GM23338 (cell line): ENCODE measurements around the gene VPS72. TPM values are rescaled to one million over a fixed set of nuclear protein-coding genes. Genes with fewer than 3 reads are reported as not detected.

Experiments used
- ATAC-seq: fragments of 200-7000 bp; cut with Tn5 transposase; 3 replicates; pipeline ENCODE4 v1.9.1; 2020
- DNase-seq: peaks from one replicate; pipeline ENCODE4 v3.0.0-alpha.2; 2015; ENCODE audit warnings: low spot score
- H2AFZ ChIP-seq: fragments of 200-600 bp; sonication (generic); 2 replicates; pipeline ENCODE4 v1.8.0; 2016; ENCODE audit warnings: antibody characterized with exemption, mild to moderate bottlenecking, moderate library complexity
- H3F3A ChIP-seq: fragments of 200-600 bp; sonication (generic); replicated peaks from 2 replicates; pipeline ENCODE4 v1.8.0; 2017; ENCODE audit warnings: antibody characterized with exemption, mixed run types, low read depth
- H3K27ac ChIP-seq: fragments of 200-600 bp; sonication (generic); 2 replicates; pipeline ENCODE4 v1.6.1; 2016; ENCODE audit warnings: low read depth
- H3K27me3 ChIP-seq: fragments of 200-600 bp; sonication (generic); 2 replicates; pipeline ENCODE4 v1.8.0; 2016; ENCODE audit warnings: mild to moderate bottlenecking, mixed run types, moderate library complexity; ENCODE audit not compliant: insufficient read depth
- H3K36me3 ChIP-seq: fragments of 200-600 bp; sonication (generic); 2 replicates; pipeline ENCODE4 v1.8.0; 2016; ENCODE audit warnings: mild to moderate bottlenecking; ENCODE audit not compliant: insufficient read depth
- H3K4me1 ChIP-seq: fragments of 200-600 bp; sonication (generic); 2 replicates; pipeline ENCODE4 v1.8.0; 2016; ENCODE audit warnings: mild to moderate bottlenecking, moderate library complexity; ENCODE audit not compliant: insufficient read depth
- H3K4me2 ChIP-seq: fragments of 200-600 bp; sonication (generic); 2 replicates; pipeline ENCODE4 v1.7.1; 2017; ENCODE audit warnings: mixed run types
- H3K4me3 ChIP-seq: fragments of 200-600 bp; sonication (generic); 2 replicates; pipeline ENCODE4 v1.6.1; 2016; ENCODE audit warnings: mixed run types
- H3K79me2 ChIP-seq: fragments of 200-600 bp; sonication (generic); replicated peaks from 2 replicates; pipeline ENCODE4 v1.8.0; 2017; ENCODE audit warnings: mild to moderate bottlenecking; ENCODE audit not compliant: insufficient read depth
- H3K9me2 ChIP-seq: fragments of 200-600 bp; sonication (generic); 2 replicates; pipeline ENCODE4 v1.8.0; 2017; ENCODE audit not compliant: insufficient read depth
- H4K20me1 ChIP-seq: fragments of 200-600 bp; sonication (generic); replicated peaks from 2 replicates; pipeline ENCODE4 v1.8.0; 2017; ENCODE audit warnings: mild to moderate bottlenecking; ENCODE audit not compliant: insufficient read depth
- H3K27ac Mint-ChIP-seq: 2 replicates; pipeline ENCODE4 v1.8.0; 2020; ENCODE audit warnings: inconsistent platforms, mild to moderate bottlenecking, moderate library complexity, mixed read lengths
- H3K27me3 Mint-ChIP-seq: 3 replicates; pipeline ENCODE4 v1.8.0; 2022; ENCODE audit warnings: low read depth, mild to moderate bottlenecking, moderate library complexity, mixed read lengths, inconsistent platforms; ENCODE audit not compliant: insufficient read depth, poor library complexity
- H3K36me3 Mint-ChIP-seq: 3 replicates; pipeline ENCODE4 v1.8.0; 2021; ENCODE audit warnings: low read depth, mild to moderate bottlenecking, inconsistent platforms, moderate library complexity, mixed read lengths
- H3K4me1 Mint-ChIP-seq: 3 replicates; pipeline ENCODE4 v1.8.0; 2020; ENCODE audit warnings: mild to moderate bottlenecking, inconsistent platforms, mixed read lengths
- H3K4me3 Mint-ChIP-seq: 3 replicates; pipeline ENCODE4 v1.8.0; 2021; ENCODE audit warnings: moderate library complexity, mild to moderate bottlenecking, inconsistent platforms, mixed read lengths
- H3K9me3 Mint-ChIP-seq: 3 replicates; pipeline ENCODE4 v1.8.0; 2020; ENCODE audit warnings: moderate library complexity, mild to moderate bottlenecking, inconsistent platforms, mixed read lengths
- CREB1 ChIP-seq: fragments of 250-450 bp; sonication (Bioruptor Pico); IDR thresholded peaks from 2 replicates; pipeline ENCODE4 v1.5.0; 2020; ENCODE audit warnings: low read depth, mild to moderate bottlenecking, moderate library complexity
- CTCF ChIP-seq, 2 experiments: fragments of 200-600 bp in 1 of 2; sonication (generic) in 1 of 2; conservative IDR thresholded peaks; 2 replicates each; pipeline versions ENCODE4 v1.5.1 to v1.6.1; 2016 to 2017; ENCODE audit warnings: antibody characterized with exemption in 2 of 2, low read depth in 2 of 2, mild to moderate bottlenecking in 2 of 2, moderate library complexity in 1 of 2
- ETS1 ChIP-seq: IDR thresholded peaks from 2 replicates; pipeline ENCODE4 v1.6.1; 2016; ENCODE audit warnings: antibody characterized with exemption
- EZH2 ChIP-seq: fragments of 200-600 bp; sonication (generic); IDR thresholded peaks from one replicate; pipeline ENCODE4 v1.8.0; 2017; ENCODE audit warnings: antibody characterized with exemption, mild to moderate bottlenecking, low read depth; ENCODE audit not compliant: unreplicated experiment
- EZH2phosphoT487 ChIP-seq: fragments of 200-600 bp; sonication (generic); IDR thresholded peaks from one replicate; pipeline ENCODE4 v1.8.1; 2018; ENCODE audit warnings: antibody characterized with exemption; ENCODE audit not compliant: unreplicated experiment
- JUNB ChIP-seq: IDR thresholded peaks from one replicate; pipeline ENCODE4 v1.6.1; 2016; ENCODE audit warnings: antibody characterized with exemption; ENCODE audit not compliant: unreplicated experiment
- POLR2AphosphoS5 ChIP-seq: IDR thresholded peaks from 2 replicates; pipeline ENCODE4 v1.6.1; 2016; ENCODE audit warnings: antibody characterized with exemption, low read depth
- REST ChIP-seq: IDR thresholded peaks from one replicate; pipeline ENCODE4 v1.6.1; 2018; ENCODE audit warnings: antibody characterized with exemption; ENCODE audit not compliant: unreplicated experiment
- STAT1 ChIP-seq: IDR thresholded peaks from one replicate; pipeline ENCODE4 v1.6.1; 2016; ENCODE audit warnings: antibody characterized with exemption; ENCODE audit not compliant: unreplicated experiment
- ZNF114 ChIP-seq: fragments of 250-450 bp; sonication (Bioruptor Pico); IDR thresholded peaks from 2 replicates; pipeline ENCODE4 v1.5.0; 2020; ENCODE audit warnings: mild to moderate bottlenecking, moderate library complexity
- ZNF331 ChIP-seq: fragments of 250-450 bp; sonication (Bioruptor Pico); IDR thresholded peaks from 2 replicates; pipeline ENCODE4 v1.5.0; 2020; ENCODE audit warnings: low read depth, mild to moderate bottlenecking, moderate library complexity
- polyA plus RNA-seq: library from polyadenylated mRNA; unstranded; fragments of >200 nt; fragmentation: Nextera tagmentation; extraction: Ambion mirVana; gene quantifications from 2 replicates; pipeline ENCODE4 v1.2.1, GENCODE V29; 2016
- total RNA-seq: library from RNA; depleted of rRNA; stranded (reverse); fragments of >200 nt; shearing (Covaris generic); gene quantifications from 2 replicates; pipeline ENCODE4 v1.2.3, GENCODE V29; 2014

Gene VPS72
- total and polyA plus RNA-seq, 2 experiments from 2014 or later: 60.2 to 90.3 TPM

GRCh38 chr1:151145304-151146071, 44.5 kb downstream of the VPS72 start (continued):
- TF ChIP-seq CTCF (conservative IDR thresholded peaks at IDR 0.05; ENCODE audit: low read depth in 2 of 2) (no peak), CREB1 (CRISPR knock-in tag) (no peak), EZH2phosphoT487 (no peak), REST (no peak), JUNB (no peak), STAT1 (no peak)

GRCh38 chr1:151144474-151145303, 45.3 kb downstream of the VPS72 start:
- H3K27me3 ChIP-seq: peaks cover 35% of the 10 kb centered on the region
- Mint-ChIP-seq H3K4me1 (peaks cover 39% of the 10 kb centered on the region), H3K36me3 (no peaks in the 10 kb centered on the region; the same call in 2 of the 3 replicates), H3K27me3 (peaks cover 33% of the 10 kb centered on the region), H3K9me3 (no peaks in the 10 kb centered on the region), H3K4me3 (peak overlapping the region; percentile 82), H3K27ac (no peak overlapping the region; the same call in 1 of the 2 replicates)
- H3K9me2 ChIP-seq: no peaks in the 10 kb centered on the region
- H3F3A ChIP-seq: peaks cover 9% of the 10 kb centered on the region; the same call in 1 of the 2 replicates
- peak; percentile 46 for DNase-seq
- ATAC-seq: peak; percentile 1
- H4K20me1 ChIP-seq: peaks cover 5% of the 10 kb centered on the region; the same call in 1 of the 2 replicates
- peak overlapping the region; percentile 91 for H2AFZ ChIP-seq
- H3K36me3 ChIP-seq: no peaks in the 10 kb centered on the region
- H3K4me3 ChIP-seq: peak overlapping the region; percentile 96
- H3K79me2 ChIP-seq: no peaks in the 10 kb centered on the region; the same call in 1 of the 2 replicates
- peak overlapping the region; percentile 98 for H3K4me2 ChIP-seq
- peak overlapping the region; percentile 39; the same call in 1 of the 2 replicates for H3K27ac ChIP-seq
- H3K4me1 ChIP-seq: peaks cover 35% of the 10 kb centered on the region
- no peak for TF ChIP-seq CTCF (conservative IDR thresholded peaks at IDR 0.05; ENCODE audit: low read depth in 2 of 2)
- no peak for TF ChIP-seq ZNF114
- no peak for TF ChIP-seq STAT1
- no peak for TF ChIP-seq CREB1 (CRISPR knock-in tag)
- no peak for TF ChIP-seq REST
- TF ChIP-seq ZNF331 (CRISPR knock-in tag): no peak
- no peak for TF ChIP-seq JUNB
- TF ChIP-seq EZH2phosphoT487: no peak
- TF ChIP-seq ETS1: no peak
- no peak for TF ChIP-seq POLR2AphosphoS5
- TF ChIP-seq EZH2: no peak
